AG10803 (cell line): ENCODE results near the gene ADCY4.
A peak's percentile ranks its signal among the peaks of the same experiment; 100 is the strongest.
"Not testable (repeated sequence)": the region's sequence is repeated elsewhere in the genome, so short reads cannot be mapped to it uniquely, and the experiment has no call there.

ENCODE experiments used
- DNase-seq: peaks from one replicate; pipeline ENCODE4 v3.0.0; 2010; ENCODE audit warnings: low read depth
- H3K4me3 ChIP-seq: 2 replicates; pipeline ENCODE4 v1.5.1; 2011; ENCODE audit warnings: mild to moderate bottlenecking, low read length, control low read depth
- CTCF ChIP-seq: conservative IDR thresholded peaks from 2 replicates; pipeline ENCODE4 v1.5.1; 2011; ENCODE audit warnings: mild to moderate bottlenecking, low read length, control low read depth, inconsistent platforms

The ADCY4 gene

DNA sequence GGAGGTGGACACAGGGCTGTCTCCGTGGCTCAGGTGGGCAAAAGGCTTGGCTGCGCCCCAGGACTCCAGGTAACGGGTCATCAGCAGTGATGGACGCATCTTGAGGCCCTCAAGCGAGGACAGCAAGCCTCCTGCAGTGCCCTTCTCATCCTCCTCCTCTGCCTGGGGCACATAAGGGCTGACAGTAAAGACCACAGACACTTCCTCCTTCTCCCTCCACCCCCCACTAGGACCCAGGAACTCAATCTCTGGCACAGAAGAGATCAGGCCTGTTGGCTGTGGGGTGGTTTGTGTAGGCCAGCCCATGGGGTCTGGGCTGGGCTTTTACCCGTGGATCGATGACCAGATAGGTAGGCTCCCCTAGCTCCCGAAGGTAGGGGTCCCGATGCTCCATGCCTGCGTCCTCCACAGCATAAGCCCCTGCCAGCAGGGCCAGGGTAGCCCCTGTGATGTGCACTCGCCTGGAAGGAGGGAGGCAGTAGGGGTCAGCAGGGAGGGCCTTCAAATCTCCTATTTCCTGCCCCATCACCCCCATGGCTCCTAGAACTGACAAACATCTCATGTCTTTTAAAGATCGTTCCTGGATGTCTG, 5.7 kb downstream of the ADCY4 start:
- no peak for TF ChIP-seq CTCF
- DNase-seq = no peak
- no peak overlapping the region for H3K4me3 ChIP-seq

DNA sequence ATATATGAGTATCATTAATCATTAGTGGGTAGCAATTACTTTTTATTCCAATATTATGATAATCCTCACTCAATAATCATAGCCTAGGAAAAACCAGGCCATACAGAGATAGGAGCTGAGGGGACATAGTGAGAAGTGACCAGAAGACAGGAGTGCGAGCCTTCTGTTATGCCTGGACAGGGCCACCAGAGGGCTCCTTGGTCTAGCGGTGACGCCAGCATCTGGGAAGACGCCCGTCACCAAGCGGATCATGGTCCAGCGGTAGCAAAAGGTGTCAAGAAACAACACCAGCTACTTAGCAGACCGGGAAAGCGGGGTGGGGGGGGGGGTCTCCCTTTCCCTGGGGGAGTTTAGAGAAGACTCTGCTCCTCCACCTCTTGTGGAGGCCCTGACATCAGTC, 7.0 kb downstream of the ADCY4 start:
- DNase-seq = not testable (repeated sequence)
- peak; percentile 36 for TF ChIP-seq CTCF

GRCh38 chr14:24327303-24327702, 7.6 kb downstream of the ADCY4 start:
- no peak for TF ChIP-seq CTCF
- H3K4me3 ChIP-seq = no peak overlapping the region
- no peak for DNase-seq

More for the DNA sequence above, 7.0 kb downstream of the ADCY4 start:
- H3K4me3 ChIP-seq = not testable (repeated sequence)

DNA sequence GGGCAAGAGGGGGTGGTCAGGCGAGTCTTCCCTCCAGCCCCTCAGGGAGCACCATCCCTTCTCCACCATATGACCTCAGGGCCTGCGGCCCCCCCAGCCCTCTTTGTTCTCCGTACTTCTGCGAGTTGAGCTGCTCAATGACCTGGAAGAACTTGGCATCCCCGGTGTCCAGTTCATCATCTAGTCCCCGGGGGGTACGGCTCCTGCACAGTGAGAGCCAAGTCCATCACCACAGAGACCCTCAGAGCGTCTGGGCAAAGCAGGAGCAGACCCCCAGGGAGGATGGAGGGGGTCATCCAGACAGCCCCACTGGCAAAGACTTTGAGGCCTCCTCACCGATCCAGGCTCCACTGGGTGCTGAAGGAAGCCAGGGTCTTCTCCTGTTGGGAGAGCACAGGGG, 8.9 kb downstream of the ADCY4 start:
- H3K4me3 ChIP-seq = no peak overlapping the region
- TF ChIP-seq CTCF = no peak
- no peak for DNase-seq

GRCh38 chr14:24325041-24325530, 9.8 kb downstream of the ADCY4 start:
- no peak for DNase-seq
- no peak overlapping the region for H3K4me3 ChIP-seq
- no peak for TF ChIP-seq CTCF

GRCh38 chr14:24324024-24324423, 10.8 kb downstream of the ADCY4 start:
- DNase-seq = no peak
- TF ChIP-seq CTCF = no peak
- H3K4me3 ChIP-seq = no peak overlapping the region

DNA sequence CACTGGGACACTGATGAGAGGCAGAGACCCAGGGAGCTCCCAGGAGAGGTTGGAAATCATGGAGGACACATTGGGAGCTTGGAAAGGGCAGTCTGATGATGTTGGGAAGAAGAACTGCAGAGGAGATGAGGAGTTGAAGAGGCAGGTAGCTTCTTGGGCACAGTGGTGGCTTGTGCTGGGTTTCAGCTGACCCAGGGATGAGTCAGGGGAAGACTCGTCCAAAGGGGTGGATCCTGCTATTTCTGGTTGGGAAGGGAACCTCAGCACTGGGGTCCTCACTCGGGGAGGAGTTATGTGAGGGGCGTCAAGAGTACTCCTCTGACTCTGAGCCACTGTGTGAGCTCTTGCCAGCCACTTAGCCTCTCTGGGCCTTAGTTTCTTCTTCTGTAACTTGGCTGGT, 11.5 kb downstream of the ADCY4 start:
- no peak for TF ChIP-seq CTCF

More for the DNA sequence above, 11.5 kb downstream of the ADCY4 start:
- H3K4me3 ChIP-seq = no peak overlapping the region
- no peak for DNase-seq
